ENCODE measurements around the gene PGM5.

Gene PGM5

GRCh38 chr9:68500457-68501381, 144.3 kb downstream of the PGM5 start:
- DNase-seq = no peak

- no peak for DNase-seq
These were observed 145.9 kb downstream of the PGM5 start for GRCh38 chr9:68502279-68502678.

DNA sequence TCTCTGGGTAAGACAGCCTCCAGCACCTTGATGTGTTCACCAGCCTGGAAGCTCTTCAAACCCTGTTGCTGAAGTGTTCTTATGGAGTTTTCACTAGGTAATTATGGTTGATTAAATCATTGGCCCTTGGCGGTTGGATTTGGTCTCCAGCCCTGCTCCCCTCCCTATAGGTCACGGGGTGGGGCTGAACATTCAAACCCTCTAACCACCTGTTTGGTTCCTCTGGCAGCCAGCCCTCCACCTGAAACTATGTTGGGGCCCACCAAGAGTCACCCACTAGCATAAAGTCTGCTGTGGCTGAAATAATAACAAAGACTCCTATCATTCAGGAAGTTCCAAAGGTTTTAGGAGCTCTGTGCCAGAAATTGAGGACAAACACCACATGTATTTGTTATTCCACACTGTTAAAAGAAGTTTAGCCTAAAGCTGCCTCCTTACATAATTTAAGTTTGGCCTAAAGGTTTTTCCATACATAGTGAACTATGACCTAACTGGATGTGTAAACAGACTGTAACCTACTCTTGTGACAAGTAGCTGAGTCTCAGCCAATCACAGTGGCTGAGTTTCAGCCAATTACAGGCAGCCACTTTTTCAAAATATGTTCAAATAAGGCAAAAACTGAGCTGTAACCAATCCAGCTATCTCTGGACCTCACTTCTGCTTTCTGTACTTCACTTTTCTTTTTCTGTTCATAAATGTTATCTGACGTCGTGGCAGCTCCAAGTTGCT, 149.4 kb downstream of the PGM5 start:
- DNase-seq = no peak

DNA sequence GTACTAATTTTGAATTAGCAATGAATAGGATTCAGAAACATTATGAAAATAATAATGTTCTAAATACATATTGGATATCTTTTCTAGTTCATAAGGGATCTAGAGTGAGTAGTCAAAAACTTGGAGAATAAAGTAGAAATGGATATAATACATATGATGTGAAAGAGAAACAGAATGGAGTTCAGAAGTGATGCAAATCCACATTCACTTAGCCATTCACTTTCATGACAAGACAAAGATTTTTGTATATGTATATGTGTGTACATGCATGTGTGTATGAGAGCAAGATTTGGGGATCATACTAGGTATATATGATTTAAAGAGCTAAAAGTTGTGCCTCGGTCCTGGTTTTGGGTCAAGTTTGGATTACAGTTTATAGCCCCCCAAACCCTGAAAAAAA, 150.1 kb downstream of the PGM5 start:
- DNase-seq = no peak

- no peak for DNase-seq
These were observed 150.9 kb downstream of the PGM5 start for GRCh38 chr9:68507130-68507805.

GRCh38 chr9:68507806-68508145, 151.4 kb downstream of the PGM5 start:
- DNase-seq = no peak

GRCh38 chr9:68508547-68508946, 152.1 kb downstream of the PGM5 start:
- no peak for DNase-seq

GRCh38 chr9:68509689-68510088, 153.3 kb downstream of the PGM5 start:
- no peak for DNase-seq

GRCh38 chr9:68513385-68513784, 157.0 kb downstream of the PGM5 start:
- DNase-seq = no peak

- no peak for DNase-seq
These were observed 157.6 kb downstream of the PGM5 start for GRCh38 chr9:68513981-68514380.

DNA sequence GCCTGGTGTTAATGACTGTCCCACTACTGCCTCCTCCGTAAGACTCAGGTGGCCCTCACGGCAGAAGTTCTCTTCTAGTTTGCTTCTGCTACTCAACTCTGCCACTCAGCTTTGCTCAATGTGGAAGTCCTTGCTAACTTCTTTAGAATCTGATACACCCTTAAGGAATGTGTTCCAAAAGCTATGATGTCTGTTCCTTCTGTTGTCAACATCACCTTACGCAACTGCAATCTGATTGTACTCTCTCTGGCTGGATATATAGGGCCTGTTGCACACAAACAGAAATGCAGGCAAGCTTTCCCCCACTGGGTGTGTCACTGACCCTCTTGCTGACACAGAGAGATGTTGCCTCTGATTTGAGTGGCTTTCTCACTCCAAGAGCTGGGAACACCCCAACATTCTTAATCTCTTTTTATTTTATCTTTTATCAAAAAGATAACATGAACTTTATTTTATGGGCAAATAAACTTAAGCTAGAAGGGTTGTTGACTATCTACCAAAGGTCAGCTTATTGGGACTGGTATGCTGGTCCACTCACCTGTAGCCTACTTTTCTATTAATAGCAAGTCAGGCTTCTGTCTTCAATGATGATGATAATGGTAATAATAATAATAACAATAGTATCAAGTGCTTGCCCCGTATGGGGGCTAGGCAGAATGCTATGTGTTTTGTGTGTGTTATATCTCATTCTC, 159.1 kb downstream of the PGM5 start:
- no peak for DNase-seq

GRCh38 chr9:68522131-68522530, 165.7 kb downstream of the PGM5 start:
- no peak for DNase-seq

GRCh38 chr9:68522954-68523353, 166.5 kb downstream of the PGM5 start:
- no peak for DNase-seq

DNA sequence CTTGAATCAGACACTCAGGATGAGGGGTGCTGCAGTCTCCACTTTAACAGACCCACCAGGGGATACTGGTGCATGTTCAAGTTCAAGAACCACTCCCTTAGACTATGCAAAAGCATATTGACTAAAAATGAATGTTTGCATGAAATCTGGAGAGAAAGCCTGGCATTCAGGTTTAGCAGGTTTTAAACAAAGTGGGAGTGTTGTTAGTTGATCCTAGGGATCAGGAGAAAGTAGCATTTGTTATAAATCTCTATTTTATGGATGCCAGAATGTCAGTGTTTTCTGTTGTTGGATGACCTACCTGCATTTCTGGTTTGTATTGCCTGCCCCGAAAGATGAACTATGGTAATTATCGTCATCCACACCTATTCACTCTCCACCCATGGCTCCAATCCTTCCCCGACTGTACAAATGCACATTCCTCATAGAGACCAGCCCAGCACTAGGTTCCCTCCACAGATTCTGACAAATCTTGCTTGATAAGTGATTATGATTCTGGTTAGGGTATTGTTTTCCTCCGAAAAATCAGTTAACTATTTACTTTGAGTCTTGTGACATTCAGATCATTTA, 167.0 kb downstream of the PGM5 start:
- no peak for DNase-seq

GRCh38 chr9:68530618-68531017, 174.2 kb downstream of the PGM5 start:
- DNase-seq = no peak

DNA sequence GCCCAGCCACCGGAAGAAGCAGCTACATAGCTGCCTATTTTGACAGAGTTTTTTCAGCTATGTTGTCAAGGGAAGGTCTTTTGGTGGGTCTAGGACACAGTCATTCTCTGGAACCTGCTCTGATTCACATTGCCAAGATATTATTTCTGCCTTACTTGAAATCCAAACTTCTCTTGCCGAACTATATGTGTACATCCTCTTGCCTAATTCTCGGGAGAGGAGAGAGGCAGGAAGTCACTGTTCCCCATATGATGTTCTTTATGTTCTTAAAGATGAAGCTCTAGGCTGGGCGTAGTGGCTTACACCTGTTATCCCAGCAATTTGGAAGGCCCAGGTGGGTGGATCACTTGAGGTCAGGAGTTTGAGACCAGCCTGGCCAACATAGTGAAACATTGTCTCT, 175.7 kb downstream of the PGM5 start:
- no peak for DNase-seq

- DNase-seq = no peak
These were observed 177.3 kb downstream of the PGM5 start for GRCh38 chr9:68533678-68534077.

DNA sequence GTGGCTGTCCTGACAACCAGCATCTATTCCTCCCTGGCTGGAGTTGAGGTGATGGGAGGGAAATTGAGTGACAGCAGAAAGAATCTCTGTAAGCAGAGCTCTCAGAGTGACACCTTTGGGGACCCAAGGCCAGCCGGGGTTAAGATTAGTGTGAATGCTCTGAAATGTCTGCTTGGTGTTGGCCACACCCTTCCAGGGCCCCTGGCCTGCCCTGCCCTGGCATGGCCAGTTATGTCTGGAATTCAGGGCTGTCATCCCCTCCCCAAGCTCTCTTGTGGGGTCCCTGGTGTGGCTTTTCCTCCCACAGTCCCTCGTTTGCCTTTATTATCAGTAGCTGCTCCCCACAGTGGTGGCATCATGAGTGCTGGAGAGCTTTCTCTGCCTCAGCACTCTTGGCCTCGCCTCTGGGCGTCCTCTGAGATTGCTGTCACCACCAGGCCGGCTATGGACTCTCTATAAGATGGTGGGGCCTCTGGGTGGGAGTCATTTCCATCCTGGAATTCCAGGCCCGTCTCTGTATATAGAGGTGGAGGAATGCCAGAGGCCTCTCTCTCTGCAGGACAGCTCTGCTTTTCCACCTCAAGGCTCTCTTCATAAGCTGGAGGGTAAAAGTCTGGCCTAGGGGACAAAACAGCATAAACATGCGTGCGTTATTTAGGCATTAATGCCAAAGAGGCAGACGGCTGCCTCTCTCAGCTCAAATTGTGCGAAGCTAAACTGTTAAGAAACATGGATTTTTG, 180.6 kb downstream of the PGM5 start:
- no peak for DNase-seq

- DNase-seq = no peak
These were observed 181.1 kb downstream of the PGM5 start for GRCh38 chr9:68537616-68537880.

GRCh38 chr9:68538200-68538599, 181.8 kb downstream of the PGM5 start:
- DNase-seq = no peak

GRCh38 chr9:68540712-68541535, 184.5 kb downstream of the PGM5 start, which contains the start of gene TMEM252:
Gene TMEM252 (minus strand): TSS chr9:68540883. CDS start chr9:68540814, 69 bp downstream.
- DNase-seq = no peak
